ENCODE results near the gene OVCA2. TPM values are rescaled to one million over a fixed set of nuclear protein-coding genes. Genes with fewer than 3 reads are reported as not detected.

The OVCA2 gene
- total RNA-seq, 2 experiments from 2014 or later, result 46.2 to 48.6 TPM

DNA sequence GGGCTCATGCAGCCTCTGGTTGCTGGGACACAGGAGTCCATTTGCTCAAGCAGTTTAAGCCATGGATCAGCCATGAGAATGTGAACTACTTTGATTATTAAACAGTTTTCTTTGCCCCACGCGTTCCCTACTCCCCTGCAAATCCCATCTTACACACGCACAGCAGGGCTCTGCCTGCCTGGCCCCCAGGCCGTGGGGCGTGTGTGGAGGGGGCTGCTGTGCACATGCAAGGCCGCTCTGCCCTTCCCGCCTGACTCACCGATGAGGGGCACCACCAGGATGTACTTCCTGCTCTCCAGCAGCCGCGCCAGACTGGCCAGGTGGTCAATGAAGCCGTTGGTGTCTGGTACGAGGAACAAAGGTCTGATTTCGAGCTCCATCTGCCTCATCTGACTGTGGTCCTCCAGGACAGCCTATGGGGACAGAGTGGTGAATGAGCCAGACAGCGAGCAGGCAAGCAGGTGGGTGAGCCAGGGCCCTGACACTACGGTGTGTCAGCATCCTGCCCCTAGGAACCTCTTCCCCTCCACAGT is 26.8 kb downstream of the OVCA2 start:
- ChIA-PET POLR2A (interaction anchor here (0.6 to 2.1 kb wide), 6 partner anchors 10 to 195 kb away, joined by 3 to 20 read pairs (median 6); partner anchors contain the start of gene HIC1), CTCF (interaction anchor here (0.9 to 11.0 kb wide), 7 partner anchors 12 to 196 kb away, joined by 3 to 115 read pairs (median 4); partner anchors contain the start of gene HIC1)

DNA sequence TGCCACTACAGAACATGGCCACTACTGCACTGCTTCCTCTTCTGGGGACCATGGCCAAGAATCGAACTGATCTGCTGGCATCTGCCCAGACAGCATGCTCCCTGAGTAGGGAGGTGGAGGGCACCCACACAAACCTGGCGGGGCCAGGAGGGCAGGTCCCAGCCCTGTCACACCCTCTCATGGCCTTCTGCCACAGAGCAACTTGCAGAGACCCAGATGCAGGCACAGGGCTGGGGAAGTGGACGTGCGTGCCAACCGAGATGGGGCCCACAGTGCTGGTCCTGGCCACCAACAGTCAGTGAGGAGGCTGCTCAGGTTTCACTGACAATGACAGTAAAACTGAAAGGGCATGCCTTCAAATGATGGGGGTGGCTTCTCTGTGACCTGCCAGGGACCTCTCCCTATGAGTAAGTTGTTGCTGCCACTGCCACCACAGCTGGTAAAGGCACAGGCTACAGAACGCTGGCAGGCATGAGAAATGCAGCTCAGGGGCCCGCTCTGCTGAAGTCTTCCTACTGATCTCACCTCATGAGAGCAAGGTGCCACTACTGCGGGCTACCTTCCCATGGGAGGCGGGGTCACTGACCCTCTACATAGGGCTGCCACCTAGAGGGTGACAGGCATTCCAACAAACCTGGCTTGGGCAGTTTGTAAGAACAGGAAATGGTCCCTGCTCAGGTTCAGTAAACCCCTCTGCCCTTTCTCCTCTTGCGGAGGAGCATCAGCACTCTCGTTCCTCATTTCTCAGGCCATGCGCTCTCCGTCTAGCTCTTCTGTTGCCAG is 28.6 kb downstream of the OVCA2 start:
- ChIA-PET CTCF (interaction anchor here (0.7 to 11.0 kb wide), 6 partner anchors 9 to 148 kb away, joined by 3 to 115 read pairs (median 6); partner anchors contain the start of gene HIC1), POLR2A (interaction anchor here (0.6 to 1.8 kb wide), 4 partner anchors 11 to 250 kb away, joined by 5 to 7 read pairs (median 6); partner anchors contain the start of gene HIC1)

DNA sequence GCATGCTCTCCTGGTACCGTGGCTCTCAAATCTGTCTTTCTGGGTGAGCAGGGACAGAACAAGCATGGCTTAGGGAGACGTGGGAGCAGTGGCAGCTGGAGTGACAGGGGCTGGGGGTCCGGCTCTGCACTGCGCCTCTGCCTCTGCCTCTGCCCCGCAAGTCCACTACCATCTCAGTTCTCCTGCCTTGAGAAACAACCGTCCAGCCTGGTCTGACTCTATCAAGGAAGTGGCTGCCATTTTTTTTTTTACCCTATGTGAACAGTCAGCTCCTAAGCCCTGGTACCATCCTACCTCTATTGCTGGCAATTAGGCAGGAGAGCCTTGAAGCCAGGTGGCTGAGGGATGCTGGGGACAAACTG is 29.2 kb downstream of the OVCA2 start:
- ChIA-PET POLR2A (interaction anchor here (0.6 to 1.8 kb wide), 4 partner anchors 11 to 56 kb away, joined by 4 to 7 read pairs (median 6); partner anchors contain the start of gene HIC1), CTCF (interaction anchor here (1.5 to 11.0 kb wide), 4 partner anchors 11 to 16 kb away, joined by 6 to 115 read pairs (median 10); partner anchors contain the start of gene HIC1)

DNA sequence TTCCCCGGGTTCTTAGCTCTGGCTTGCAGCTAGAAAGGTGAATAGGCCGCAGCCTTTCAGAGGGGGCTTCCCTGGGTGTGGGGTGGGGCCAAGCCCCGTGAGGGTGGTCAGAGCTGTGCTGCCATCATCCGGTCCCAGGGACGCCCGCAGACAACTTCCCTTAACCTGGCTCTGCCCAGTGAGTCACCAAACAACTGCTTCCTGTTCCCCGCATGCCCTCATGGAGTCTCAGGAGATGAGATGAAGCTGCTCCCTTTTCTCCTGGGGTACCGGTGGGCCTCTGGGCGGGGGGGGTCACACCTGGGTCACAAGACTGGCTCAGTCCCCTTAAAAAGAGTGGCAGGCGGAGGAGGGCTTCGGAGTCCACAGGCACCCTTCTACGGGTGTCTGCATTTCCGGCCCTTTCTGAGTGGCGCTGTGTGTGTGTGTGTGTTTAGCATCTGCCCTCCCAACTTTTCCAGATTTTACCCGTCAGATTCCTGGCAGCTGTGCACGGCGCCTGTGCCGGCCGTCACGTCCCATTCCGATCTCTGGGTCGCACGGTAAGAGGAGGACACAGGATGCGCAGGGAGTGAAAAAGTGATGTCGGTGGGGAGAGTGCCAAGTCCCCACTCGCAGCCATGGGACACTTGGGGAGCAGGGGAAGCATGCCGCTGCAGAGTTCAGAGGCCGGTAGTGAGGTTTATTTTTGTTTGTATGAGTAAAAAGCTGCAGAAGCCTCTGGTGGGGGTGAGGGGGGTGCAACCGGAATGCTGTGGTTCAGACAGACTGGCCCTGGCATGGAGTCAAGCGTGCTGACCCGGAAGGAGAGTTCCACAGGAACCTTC is 29.8 kb downstream of the OVCA2 start:
- ChIA-PET POLR2A (interaction anchor here (0.6 to 1.8 kb wide), 4 partner anchors 10 to 55 kb away, joined by 4 to 7 read pairs (median 6); partner anchors contain the start of gene HIC1), CTCF (interaction anchor here (1.5 to 11.0 kb wide), 4 partner anchors 10 to 16 kb away, joined by 6 to 115 read pairs (median 10); partner anchors contain the start of gene HIC1)

DNA sequence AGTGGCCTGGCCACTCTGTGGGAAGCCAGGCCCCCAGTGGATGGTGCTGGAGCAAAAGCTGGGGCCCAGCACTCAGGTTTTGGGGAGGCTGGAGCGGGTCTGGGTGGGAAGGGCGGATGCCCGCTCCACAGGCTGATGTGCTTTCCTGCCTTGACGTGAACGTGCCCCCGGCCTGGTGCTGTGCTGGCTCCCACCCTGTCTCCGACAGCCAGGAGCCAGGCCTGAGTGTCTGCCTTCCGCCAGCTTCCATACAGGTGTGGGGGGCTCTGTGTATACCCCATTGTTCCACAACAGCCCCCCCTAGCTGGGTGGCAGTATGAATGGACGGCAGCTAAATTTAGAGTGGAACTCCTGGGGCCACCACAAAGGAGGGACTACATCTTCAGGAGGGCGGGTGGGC is 33.1 kb downstream of the OVCA2 start:
- ChIA-PET POLR2A (no interaction called here), CTCF (interaction anchor here (1.3 to 2.6 kb wide), 3 partner anchors 15 to 170 kb away, joined by 4 to 8 read pairs (median 7); no protein-coding TSS in a partner anchor)

DNA sequence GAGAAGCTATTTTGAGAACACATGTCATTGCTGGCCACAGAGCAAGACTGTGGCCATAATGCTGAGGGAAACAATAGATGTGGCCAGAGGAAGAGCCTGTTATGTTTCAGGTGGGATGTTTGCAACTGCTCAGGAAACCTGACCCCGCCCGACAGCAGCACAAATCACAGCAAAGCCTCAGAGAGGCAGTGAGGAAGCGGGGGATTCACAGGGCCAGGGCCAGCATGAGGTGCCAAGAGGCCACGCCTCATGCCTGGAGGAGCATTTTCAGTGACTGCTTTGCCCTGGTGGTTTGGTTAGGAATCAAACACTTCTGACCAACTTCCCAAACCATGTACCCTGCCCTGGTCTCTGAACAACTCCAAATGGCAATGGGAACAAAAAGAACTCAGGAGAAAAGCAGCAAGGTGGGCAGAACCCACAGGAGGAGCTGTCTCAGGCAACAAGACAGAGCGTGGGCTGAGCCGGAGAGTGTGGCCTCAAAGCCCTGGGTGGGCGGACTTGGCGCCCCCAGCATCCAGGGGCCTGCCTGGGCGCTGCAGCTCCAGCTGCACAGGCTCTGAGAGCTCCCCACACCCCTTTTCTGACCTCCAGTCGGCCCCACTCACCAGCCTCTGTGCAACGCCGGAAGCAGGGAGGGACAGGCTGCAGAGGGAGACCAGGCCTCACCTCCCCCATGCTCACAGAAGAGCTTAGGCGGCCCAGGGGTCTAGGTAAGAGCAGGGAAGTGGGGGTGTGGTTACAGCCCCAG is 33.7 kb downstream of the OVCA2 start:
- ChIA-PET CTCF (interaction anchor here (1.3 to 2.6 kb wide), 3 partner anchors 15 to 169 kb away, joined by 4 to 8 read pairs (median 7); no protein-coding TSS in a partner anchor), POLR2A (no interaction called here)

DNA sequence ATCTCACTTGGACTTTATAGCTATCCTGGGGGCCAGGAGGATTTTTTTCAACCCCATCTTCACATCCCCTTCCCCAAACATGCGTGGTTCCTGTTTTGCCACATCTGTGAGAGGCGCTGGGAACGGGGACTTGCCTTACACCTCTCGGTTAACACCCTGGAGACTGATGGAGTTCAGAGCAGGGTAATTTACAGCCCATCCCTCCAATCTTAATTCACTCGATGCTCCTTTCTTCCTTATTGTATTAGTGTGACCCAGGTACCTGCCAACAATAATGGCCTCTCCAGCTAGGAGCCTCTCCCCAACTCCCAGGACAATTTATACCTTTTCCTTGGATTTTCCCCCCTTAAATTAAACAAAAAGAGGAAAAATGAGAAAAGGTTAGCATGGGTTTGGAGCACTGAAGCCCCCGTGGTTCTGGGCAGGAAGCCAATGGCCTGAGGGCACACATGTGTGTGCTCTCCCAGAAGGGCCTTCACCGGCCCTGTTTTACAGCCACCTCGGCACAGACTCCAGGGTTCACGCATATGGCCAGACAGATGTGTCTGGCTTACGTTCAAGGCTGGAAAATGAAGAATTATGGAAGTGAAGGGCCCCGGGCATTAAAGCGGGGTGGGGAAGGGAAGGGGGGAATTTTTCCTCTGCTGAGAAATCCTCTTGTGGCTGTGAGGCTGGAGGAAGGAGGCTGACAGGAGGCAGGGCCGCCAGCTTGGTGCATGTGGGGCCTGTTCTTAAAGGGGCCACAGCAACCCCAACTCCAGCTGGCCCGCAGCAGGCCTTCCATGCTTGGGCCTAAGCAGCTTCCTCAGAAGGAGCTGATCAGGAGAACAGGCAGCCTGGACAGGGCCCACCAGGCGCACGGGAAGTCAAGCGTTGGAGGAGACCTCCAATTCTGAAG is 34.5 kb downstream of the OVCA2 start:
- ChIA-PET CTCF (interaction anchor here (0.8 to 2.2 kb wide), 2 partner anchors 10 to 169 kb away, joined by 3 to 7 read pairs; no protein-coding TSS in a partner anchor), POLR2A (no interaction called here)

DNA sequence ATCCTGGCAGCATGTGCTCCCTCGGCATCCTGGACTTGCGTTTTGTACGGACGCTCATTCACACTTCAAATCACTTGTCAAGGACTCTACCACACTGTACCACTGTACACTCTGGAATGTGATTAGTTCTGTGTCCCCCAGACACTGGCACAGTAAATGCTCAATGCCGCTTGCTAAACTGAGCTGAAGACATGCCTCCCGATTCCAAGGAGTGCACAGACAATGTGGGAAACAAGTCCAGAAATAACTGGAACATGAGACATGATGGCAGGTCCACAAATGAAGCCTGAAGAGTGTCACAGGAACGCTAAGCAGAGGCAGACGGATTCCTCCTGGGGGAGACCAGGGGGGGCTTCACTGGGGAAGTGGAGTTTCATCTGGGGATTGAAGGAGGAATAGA is 35.2 kb downstream of the OVCA2 start:
- CTCF ChIA-PET, result interaction anchor here (0.8 kb wide), 1 partner anchor 9 kb away, joined by 3 read pairs; no protein-coding TSS in a partner anchor
- POLR2A ChIA-PET, result no interaction called here

DNA sequence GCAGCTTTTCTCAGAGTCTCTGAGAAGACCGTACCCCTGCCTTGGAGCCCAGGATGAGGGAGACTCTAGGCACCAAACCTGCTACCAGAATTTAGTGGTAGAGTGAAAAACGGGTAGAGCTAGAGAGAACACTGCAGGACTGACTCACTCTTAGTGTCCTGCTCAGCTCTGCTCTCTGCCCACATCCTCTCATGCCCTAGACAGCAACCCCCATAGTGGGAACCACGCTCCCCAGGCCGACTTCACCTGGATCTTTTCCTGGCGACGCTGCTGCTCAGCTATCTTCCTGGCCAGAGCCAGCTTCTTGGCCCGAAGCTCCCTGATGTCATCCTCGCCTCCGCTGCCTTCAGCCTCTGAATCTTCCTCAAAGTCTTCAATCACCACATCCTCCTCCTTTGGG is 39.7 kb downstream of the OVCA2 start:
- ChIA-PET CTCF (interaction anchor here (1.0 to 12.0 kb wide), 5 partner anchors 10 to 30 kb away, joined by 3 to 82 read pairs (median 5); partner anchors contain the start of gene HIC1), POLR2A (interaction anchor here (0.9 to 1.7 kb wide), 3 partner anchors 9 to 221 kb away, joined by 3 to 5 read pairs (median 4); no protein-coding TSS in a partner anchor)

DNA sequence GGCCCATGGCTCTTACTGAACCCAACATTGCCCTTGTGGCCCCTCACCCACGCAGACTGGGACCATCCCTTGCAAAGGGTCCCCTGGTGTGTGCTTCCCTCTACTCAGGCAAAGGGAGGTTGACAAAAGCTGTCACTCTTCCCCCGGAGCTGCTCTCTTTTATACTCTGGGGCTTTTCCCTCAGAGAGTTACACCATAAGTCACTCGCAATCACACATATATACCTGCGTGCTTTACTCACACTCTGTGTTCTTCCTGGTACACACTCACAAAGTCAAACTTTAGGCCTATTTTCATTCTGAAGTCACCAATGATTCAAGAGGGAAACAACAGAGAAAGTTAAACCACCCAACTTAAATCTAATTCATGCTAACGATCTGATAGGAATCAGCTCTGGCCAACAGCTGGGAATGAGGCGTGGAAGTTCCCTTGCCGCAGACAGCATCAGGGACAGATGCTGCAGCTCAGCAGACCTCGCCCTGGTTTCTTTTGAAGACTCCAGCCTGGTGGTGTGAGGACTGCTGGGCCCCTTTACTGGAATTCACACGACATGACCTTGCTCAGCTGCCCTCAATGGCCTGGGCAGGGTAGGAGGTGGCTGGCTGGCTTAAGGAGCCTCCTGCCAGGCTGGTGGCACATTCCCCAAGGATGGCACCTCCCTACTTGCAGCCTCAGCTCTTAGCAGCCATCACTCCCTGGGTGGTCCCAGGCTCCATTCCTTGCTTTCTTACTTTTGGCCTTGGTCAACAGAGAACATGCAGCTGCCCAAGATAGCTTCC is 40.4 kb downstream of the OVCA2 start:
- CTCF ChIA-PET, result interaction anchor here (1.2 to 12.0 kb wide), 4 partner anchors 9 to 26 kb away, joined by 3 to 82 read pairs (median 6); partner anchors contain the start of gene HIC1
- POLR2A ChIA-PET, result interaction anchor here (0.9 to 1.7 kb wide), 3 partner anchors 8 to 220 kb away, joined by 3 to 5 read pairs (median 4); no protein-coding TSS in a partner anchor

DNA sequence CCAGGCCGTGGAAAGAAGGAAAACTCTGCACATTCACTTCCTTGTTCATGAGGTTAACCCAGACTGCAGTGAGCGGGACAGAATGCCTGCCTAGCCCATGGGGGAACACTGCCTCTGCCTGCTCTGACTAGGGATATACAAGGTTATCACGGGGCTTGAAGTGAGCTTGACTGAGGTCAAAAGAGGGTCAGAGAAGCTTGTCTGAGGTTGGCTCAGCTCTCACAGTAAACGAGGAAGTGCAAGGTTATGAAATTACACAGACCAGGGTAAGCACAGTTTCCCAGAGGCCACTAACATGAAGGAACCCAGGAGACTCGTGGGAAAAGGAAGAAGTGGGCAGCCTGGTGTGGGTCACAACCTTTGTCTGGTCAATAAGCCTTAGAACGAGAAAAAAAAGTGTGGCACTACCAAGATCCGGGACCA is 41.8 kb downstream of the OVCA2 start:
- CTCF ChIA-PET, result interaction anchor here (1.9 to 12.0 kb wide), 4 partner anchors 11 to 161 kb away, joined by 4 to 82 read pairs (median 10); partner anchors contain the start of gene HIC1
- POLR2A ChIA-PET, result interaction anchor here (1.2 kb wide), 3 partner anchors 15 to 27 kb away, joined by 3 to 5 read pairs (median 4); no protein-coding TSS in a partner anchor

DNA sequence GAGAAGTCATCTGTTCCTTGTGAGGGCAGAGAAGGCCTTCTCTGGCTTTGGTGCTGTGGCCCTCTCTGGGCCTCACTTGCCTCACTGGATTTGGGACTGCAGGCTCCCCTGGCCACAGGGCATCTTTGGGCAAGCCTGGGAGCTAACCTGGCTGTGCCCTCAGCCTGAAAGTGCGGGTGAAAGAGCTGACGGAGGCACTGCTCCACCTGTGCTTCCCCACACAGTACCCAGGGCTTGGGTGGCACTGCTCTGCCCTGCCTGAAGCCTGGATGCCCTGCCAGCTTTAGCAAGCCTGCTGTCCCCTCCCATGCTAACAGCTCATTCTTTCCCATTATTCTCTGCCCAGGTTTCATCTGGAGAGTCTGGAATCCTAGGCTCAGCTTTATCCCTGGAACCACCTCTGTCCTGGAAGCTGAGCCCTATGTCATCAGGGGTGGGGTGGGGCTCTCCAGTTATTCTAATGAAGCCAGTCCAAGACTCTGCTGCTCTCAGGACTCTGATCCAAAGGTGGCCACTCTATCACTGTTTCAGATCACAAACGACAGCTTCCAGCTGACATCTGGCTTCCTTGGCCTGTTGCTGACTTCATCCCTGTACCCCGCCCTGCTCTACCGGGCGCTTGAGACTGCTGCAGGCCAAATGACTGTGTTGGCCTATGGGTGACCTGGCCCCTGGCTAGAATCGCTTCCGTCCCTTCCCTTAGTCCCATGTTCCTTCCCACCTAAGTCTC is 42.4 kb downstream of the OVCA2 start:
- POLR2A ChIA-PET, result interaction anchor here (0.5 to 1.2 kb wide), 4 partner anchors 16 to 219 kb away, joined by 3 to 5 read pairs (median 4); partner anchors contain the start of genes SMG6 and SRR
- CTCF ChIA-PET, result interaction anchor here (1.9 to 12.0 kb wide), 4 partner anchors 12 to 161 kb away, joined by 4 to 82 read pairs (median 10); partner anchors contain the start of gene HIC1

DNA sequence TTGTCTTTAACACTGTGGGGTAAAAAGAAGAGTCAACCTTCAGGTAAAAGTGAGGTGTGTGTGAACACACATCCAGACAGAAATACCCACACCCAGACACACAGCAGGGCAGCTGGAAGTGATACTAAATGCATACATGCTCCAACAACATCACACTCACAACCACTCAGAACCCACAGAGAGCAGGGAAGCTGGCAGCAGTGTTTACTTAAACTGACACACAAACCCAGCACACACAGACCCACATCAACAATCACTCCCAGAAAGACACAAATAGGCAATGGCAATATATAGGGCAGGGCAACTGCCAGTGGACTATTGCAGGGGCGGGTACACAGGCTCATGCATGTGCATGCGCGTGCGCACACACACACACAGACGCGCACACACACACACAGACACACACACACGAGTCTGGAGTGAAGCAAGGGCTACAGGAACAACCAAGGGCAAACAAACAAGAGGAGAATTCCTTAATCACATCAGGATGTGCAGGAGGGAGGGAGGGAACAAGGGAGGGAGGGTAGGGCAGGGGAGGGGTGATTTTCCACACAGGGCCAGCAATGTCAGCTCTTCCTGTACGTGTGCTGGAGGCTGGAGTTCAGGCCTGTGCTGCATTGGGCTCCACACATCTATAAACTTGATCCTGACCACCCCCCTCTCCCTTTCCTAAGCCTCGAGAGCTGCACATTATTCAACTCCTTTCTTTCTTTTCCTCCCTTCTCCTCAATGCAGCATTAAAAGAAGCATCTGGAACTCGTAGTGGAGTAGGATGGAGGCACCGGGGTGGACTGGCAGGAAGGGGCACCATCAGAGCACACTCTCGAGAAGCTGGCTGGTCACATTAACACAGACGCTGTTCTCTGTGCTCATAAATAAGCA is 43.2 kb downstream of the OVCA2 start:
- ChIA-PET CTCF (interaction anchor here (1.4 to 12.0 kb wide), 5 partner anchors 13 to 160 kb away, joined by 3 to 82 read pairs (median 7); partner anchors contain the start of gene HIC1), POLR2A (interaction anchor here (0.5 kb wide), 1 partner anchor 50 kb away, joined by 3 read pairs; no protein-coding TSS in a partner anchor)

DNA sequence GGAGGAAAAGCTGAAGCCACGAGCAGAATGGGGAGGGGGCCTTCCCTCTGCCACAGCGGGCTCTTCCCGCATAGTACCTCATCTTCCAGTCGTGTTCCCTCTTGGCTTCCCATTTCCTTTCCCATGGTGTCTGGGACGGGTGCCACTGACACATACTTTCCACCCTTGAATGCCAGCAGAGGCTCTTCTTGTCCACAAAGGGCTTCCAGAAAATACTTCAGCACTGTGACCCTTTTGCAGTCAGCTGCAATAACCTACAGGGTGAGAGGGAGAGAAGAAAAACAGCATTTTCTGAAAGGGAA is 43.8 kb downstream of the OVCA2 start:
- ChIA-PET POLR2A (interaction anchor here (0.5 kb wide), 1 partner anchor 49 kb away, joined by 3 read pairs; no protein-coding TSS in a partner anchor), CTCF (interaction anchor here (1.4 to 12.0 kb wide), 3 partner anchors 13 to 138 kb away, joined by 3 to 82 read pairs (median 13); partner anchors contain the start of gene HIC1)
